ENCODE results near the gene PSENEN.

PSENEN gene

DNA sequence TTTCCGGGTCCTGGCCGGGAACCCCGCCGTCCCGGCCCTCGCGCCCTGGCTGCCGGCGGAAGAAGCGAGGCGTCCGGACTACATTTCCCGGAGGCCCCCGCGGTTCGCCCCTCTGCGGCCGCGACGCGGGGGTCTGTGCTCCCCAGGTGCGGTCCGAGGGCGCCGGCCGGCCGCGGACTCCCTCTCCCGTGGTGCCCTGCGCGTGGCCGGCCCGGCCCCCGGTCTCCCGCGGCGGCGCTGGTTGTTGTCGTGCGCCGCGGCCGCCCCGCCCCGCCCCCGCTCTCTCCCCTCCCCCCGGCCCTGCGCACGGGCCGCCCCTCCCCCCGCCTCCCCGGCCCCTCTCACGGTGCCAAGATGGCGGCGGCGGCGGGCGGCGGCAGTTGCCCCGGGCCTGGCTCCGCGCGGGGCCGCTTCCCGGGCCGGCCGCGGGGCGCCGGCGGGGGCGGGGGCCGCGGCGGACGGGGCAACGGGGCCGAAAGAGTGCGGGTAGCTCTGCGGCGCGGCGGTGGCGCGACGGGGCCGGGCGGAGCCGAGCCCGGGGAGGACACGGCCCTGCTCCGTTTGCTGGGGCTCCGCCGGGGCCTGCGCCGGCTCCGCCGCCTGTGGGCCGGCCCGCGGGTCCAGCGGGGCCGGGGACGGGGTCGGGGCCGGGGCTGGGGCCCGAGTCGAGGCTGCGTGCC lies 27.6 kb upstream of the PSENEN start, which contains the start of gene KMT2B:
Gene KMT2B, plus strand, starts transcription at position 339 of the 680 bp plus-strand sequence. Its CDS starts 16 bp downstream, at position 355.
- DNase-seq (ENCODE audit: extremely low spot score): peak; percentile 96
- TF ChIP-seq, protein P1, sequence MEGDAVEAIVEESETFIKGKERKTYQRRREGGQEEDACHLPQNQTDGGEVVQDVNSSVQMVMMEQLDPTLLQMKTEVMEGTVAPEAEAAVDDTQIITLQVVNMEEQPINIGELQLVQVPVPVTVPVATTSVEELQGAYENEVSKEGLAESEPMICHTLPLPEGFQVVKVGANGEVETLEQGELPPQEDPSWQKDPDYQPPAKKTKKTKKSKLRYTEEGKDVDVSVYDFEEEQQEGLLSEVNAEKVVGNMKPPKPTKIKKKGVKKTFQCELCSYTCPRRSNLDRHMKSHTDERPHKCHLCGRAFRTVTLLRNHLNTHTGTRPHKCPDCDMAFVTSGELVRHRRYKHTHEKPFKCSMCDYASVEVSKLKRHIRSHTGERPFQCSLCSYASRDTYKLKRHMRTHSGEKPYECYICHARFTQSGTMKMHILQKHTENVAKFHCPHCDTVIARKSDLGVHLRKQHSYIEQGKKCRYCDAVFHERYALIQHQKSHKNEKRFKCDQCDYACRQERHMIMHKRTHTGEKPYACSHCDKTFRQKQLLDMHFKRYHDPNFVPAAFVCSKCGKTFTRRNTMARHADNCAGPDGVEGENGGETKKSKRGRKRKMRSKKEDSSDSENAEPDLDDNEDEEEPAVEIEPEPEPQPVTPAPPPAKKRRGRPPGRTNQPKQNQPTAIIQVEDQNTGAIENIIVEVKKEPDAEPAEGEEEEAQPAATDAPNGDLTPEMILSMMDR (IDR thresholded peaks at IDR 0.05; ENCODE audit: control extremely low read depth, extremely low read depth, low read depth, missing control alignments): no peak
- ChIA-PET POLR2A (interaction anchor here (0.5 to 1.5 kb wide), 4 partner anchors 23 to 30 kb away, joined by 3 to 10 read pairs (median 4); partner anchors contain the start of genes IGFLR1 and LIN37), CTCF (interaction anchor here (1.0 to 1.6 kb wide), 3 partner anchors 22 to 25 kb away, joined by 3 to 4 read pairs (median 3); no protein-coding TSS in a partner anchor)

DNA sequence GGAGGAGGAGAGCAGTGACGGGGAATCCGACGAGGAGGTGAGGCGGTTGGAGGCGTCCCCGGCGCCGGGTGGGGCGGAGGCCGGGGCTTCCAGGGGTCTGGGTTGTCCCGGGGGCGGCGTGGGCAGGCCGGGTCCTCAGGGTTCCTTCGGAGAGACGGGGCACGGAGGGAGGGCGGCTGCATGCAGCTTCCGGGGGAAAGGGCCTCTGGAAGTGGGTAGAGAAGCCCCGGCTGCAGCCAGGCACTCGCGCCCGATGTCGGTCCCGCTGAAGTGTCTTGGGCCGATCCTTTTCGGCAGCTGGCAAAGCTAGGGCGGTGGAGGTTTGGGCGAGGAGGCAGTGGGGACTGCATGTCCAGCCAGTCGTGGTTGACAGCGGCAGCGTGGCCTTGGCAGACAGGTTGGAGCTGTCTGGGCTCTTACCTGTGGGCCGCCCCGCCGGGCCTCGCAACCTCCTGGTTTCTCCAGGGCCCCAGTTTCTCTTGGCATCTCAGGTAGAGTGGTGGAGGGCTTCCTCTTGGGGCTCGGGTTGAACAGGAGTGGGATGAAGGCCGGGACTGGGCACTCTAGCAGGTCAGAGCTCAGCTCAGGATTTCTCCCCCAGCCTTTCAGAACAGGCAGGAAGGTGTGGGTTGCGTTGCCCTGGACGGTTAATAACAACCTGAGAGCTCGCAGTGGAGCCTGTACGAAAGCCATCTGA lies 27.0 kb upstream of the PSENEN start:
- CTCF ChIA-PET: interaction anchor here (0.8 to 1.6 kb wide), 6 partner anchors 12 to 26 kb away, joined by 3 to 4 read pairs (median 3); no protein-coding TSS in a partner anchor

DNA sequence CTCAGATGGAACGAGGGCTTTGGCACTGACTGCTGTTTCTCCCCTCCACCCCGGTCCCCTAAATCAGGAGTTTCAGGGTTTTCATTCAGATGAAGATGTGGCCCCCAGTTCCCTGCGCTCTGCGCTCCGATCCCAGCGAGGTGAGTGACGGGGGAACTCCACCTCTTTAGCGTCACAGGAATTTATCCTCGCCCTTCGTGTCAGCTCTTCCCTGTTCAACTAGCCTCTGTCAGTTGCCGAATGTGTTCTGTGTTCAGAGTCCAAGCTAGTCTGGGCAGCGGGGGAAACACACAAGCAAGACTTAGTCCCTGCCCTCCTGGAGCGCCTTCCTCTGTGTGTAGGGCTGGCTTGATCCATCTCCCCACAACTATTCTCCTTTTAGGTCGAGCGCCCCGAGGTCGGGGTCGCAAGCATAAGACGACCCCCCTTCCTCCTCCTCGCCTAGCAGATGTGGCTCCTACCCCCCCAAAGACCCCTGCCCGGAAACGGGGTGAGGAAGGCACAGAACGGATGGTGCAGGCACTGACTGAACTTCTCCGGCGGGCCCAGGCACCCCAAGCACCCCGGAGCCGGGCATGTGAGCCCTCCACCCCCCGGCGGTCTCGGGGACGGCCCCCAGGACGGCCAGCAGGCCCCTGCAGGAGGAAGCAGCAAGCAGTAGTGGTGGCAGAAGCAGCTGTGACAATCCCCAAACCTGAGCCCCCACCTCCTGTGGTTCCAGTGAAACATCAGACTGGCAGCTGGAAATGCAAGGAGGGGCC lies 25.9 kb upstream of the PSENEN start:
- TF ChIP-seq, protein P1 (IDR thresholded peaks at IDR 0.05; ENCODE audit: control extremely low read depth, extremely low read depth, low read depth, missing control alignments): no peak
- CTCF ChIA-PET: interaction anchor here (0.8 to 1.6 kb wide), 5 partner anchors 11 to 27 kb away, joined by 3 to 4 read pairs (median 3); no protein-coding TSS in a partner anchor
- POLR2A ChIA-PET: interaction anchor here (0.6 to 1.9 kb wide), 6 partner anchors 13 to 317 kb away, joined by 3 to 7 read pairs (median 4); partner anchors contain the start of genes IGFLR1 and LIN37
- no peak for DNase-seq (ENCODE audit: extremely low spot score)

More for the DNA sequence above, 27.0 kb upstream of the PSENEN start:
- peak; percentile 57 for DNase-seq (ENCODE audit: extremely low spot score)
- TF ChIP-seq, protein P1 (IDR thresholded peaks at IDR 0.05; ENCODE audit: control extremely low read depth, extremely low read depth, low read depth, missing control alignments): no peak
- POLR2A ChIA-PET: interaction anchor here (0.5 to 1.5 kb wide), 4 partner anchors 24 to 30 kb away, joined by 3 to 10 read pairs (median 4); partner anchors contain the start of genes IGFLR1 and LIN37

DNA sequence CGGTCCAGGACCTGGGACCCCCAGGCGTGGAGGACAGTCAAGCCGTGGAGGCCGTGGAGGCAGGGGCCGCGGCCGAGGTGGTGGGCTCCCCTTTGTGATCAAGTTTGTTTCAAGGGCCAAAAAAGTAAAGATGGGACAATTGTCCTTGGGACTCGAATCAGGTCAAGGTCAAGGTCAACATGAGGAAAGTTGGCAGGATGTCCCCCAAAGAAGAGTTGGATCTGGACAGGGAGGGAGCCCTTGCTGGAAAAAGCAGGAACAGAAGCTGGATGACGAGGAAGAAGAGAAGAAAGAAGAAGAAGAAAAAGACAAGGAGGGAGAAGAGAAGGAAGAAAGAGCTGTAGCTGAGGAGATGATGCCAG lies 25.3 kb upstream of the PSENEN start:
- CTCF ChIA-PET: no interaction called here
- DNase-seq (ENCODE audit: extremely low spot score): no peak
- TF ChIP-seq, protein P1 (IDR thresholded peaks at IDR 0.05; ENCODE audit: control extremely low read depth, extremely low read depth, low read depth, missing control alignments): no peak
- POLR2A ChIA-PET: interaction anchor here (0.9 to 1.9 kb wide), 3 partner anchors 12 to 21 kb away, joined by 3 to 7 read pairs (median 3); no protein-coding TSS in a partner anchor

DNA sequence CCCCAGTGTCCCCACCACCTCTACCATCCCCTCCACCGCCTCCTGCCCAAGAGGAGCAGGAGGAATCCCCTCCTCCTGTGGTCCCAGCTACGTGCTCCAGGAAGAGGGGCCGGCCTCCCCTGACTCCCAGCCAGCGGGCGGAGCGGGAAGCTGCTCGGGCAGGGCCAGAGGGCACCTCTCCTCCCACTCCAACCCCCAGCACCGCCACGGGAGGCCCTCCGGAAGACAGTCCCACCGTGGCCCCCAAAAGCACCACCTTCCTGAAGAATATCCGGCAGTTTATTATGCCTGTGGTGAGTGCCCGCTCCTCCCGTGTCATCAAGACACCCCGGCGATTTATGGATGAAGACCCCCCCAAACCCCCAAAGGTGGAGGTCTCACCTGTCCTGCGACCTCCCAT lies 24.8 kb upstream of the PSENEN start:
- ChIA-PET POLR2A (interaction anchor here (0.9 to 1.9 kb wide), 3 partner anchors 11 to 20 kb away, joined by 3 to 7 read pairs (median 3); no protein-coding TSS in a partner anchor), CTCF (no interaction called here)
- TF ChIP-seq, protein P1 (IDR thresholded peaks at IDR 0.05; ENCODE audit: control extremely low read depth, extremely low read depth, low read depth, missing control alignments): no peak
- DNase-seq (ENCODE audit: extremely low spot score): no peak
